DND-41 (cell line): ENCODE results near the gene C1orf216.
A peak's percentile ranks its signal among the peaks of the same experiment; 100 is the strongest.

Experiments
- ATAC-seq: fragments of 200-7000 bp; cut with Tn5 transposase; 3 replicates; pipeline ENCODE4 v1.9.1; 2021; ENCODE audit warnings: low read depth; ENCODE audit not compliant: insufficient read depth
- DNase-seq: peaks from one replicate; pipeline ENCODE4 v3.0.0-alpha.2; 2020
- H2AFZ ChIP-seq: 2 replicates; pipeline ENCODE4 v1.6.0; 2012; ENCODE audit warnings: low read depth, low read length
- H3K27ac ChIP-seq: 2 replicates; pipeline ENCODE4 v1.5.1; 2012; ENCODE audit warnings: low read length, inconsistent platforms
- H3K27me3 ChIP-seq: fragments of 200-600 bp; sonication (generic); 2 replicates; pipeline ENCODE4 v1.6.0; 2012; ENCODE audit warnings: low read length, mild to moderate bottlenecking, inconsistent platforms; ENCODE audit not compliant: insufficient read depth, poor library complexity
- H3K36me3 ChIP-seq: 2 replicates; pipeline ENCODE4 v1.5.1; 2012; ENCODE audit warnings: low read length, inconsistent platforms; ENCODE audit not compliant: insufficient read depth
- H3K4me1 ChIP-seq: 2 replicates; pipeline ENCODE4 v1.5.1; 2012; ENCODE audit warnings: mild to moderate bottlenecking, low read length; ENCODE audit not compliant: insufficient read depth
- H3K4me2 ChIP-seq: 2 replicates; pipeline ENCODE4 v1.6.0; 2012; ENCODE audit warnings: mild to moderate bottlenecking, moderate library complexity, low read length, inconsistent platforms; ENCODE audit not compliant: insufficient read depth
- H3K4me3 ChIP-seq, 2 experiments: fragments of 200-600 bp in 1 of 2; shearing (Covaris generic) in 1 of 2; 2 replicates each; pipeline ENCODE4 v1.5.1; 2012 to 2016; ENCODE audit warnings: inconsistent platforms in 2 of 2, low read length in 2 of 2, mild to moderate bottlenecking in 2 of 2, low read depth in 1 of 2, moderate library complexity in 1 of 2
- H3K79me2 ChIP-seq: 2 replicates; pipeline ENCODE4 v1.6.0; 2012; ENCODE audit warnings: low read length, inconsistent platforms; ENCODE audit not compliant: insufficient read depth
- H3K9ac ChIP-seq: 2 replicates; pipeline ENCODE4 v1.6.0; 2012; ENCODE audit warnings: low read depth, mild to moderate bottlenecking, inconsistent platforms, low read length, moderate library complexity
- H3K9me3 ChIP-seq: 2 replicates; pipeline ENCODE4 v1.5.1; 2012; ENCODE audit warnings: low read length, moderate library complexity, mild to moderate bottlenecking, inconsistent platforms; ENCODE audit not compliant: insufficient read depth, severe bottlenecking
- H4K20me1 ChIP-seq: 2 replicates; pipeline ENCODE4 v1.6.0; 2012; ENCODE audit warnings: low read length; ENCODE audit not compliant: insufficient read depth
- CTCF ChIP-seq: IDR thresholded peaks from 2 replicates; pipeline ENCODE4 v1.5.1; 2012; ENCODE audit warnings: borderline replicate concordance, low read length, moderate library complexity, mild to moderate bottlenecking; ENCODE audit not compliant: poor library complexity, severe bottlenecking; ENCODE audit errors: extremely low read depth
- EZH2 ChIP-seq: IDR thresholded peaks from 3 replicates; pipeline ENCODE4 v1.6.1; 2012; ENCODE audit warnings: borderline replicate concordance, low read depth, mild to moderate bottlenecking, moderate library complexity, low read length, inconsistent platforms; ENCODE audit not compliant: severe bottlenecking

C1orf216 gene

GRCh38 chr1:35745124-35745730, 26.5 kb upstream of the C1orf216 start:
- no peaks in the 10 kb centered on the region for H3K79me2 ChIP-seq
- H3K4me1 ChIP-seq: no peaks in the 10 kb centered on the region
- ATAC-seq (no peak), DNase-seq (no peak)
- H4K20me1 ChIP-seq: no peaks in the 10 kb centered on the region
- H3K9ac ChIP-seq: no peak overlapping the region
- TF ChIP-seq EZH2 (no peak), CTCF (no peak)
- peaks cover 90% of the 10 kb centered on the region for H3K36me3 ChIP-seq
- no peak overlapping the region for H2AFZ ChIP-seq
- no peaks in the 10 kb centered on the region for H3K27me3 ChIP-seq
- H3K4me2 ChIP-seq: no peak overlapping the region
- H3K27ac ChIP-seq: no peak overlapping the region
- no peaks in the 10 kb centered on the region for H3K9me3 ChIP-seq
- H3K4me3 ChIP-seq: no peak overlapping the region

GRCh38 chr1:35737120-35737519, 18.4 kb upstream of the C1orf216 start:
- Histone ChIP-seq H4K20me1 (no peaks in the 10 kb centered on the region), H2AFZ (no peak overlapping the region), H3K4me3 (no peak overlapping the region), H3K36me3 (peaks cover 94% of the 10 kb centered on the region), H3K79me2 (no peaks in the 10 kb centered on the region), H3K9ac (no peak overlapping the region), H3K4me1 (no peaks in the 10 kb centered on the region), H3K27ac (no peak overlapping the region), H3K9me3 (no peaks in the 10 kb centered on the region), H3K27me3 (no peaks in the 10 kb centered on the region), H3K4me2 (no peak overlapping the region)
- DNase-seq (no peak), ATAC-seq (no peak)
- TF ChIP-seq EZH2: no peak
- TF ChIP-seq CTCF: no peak

DNA sequence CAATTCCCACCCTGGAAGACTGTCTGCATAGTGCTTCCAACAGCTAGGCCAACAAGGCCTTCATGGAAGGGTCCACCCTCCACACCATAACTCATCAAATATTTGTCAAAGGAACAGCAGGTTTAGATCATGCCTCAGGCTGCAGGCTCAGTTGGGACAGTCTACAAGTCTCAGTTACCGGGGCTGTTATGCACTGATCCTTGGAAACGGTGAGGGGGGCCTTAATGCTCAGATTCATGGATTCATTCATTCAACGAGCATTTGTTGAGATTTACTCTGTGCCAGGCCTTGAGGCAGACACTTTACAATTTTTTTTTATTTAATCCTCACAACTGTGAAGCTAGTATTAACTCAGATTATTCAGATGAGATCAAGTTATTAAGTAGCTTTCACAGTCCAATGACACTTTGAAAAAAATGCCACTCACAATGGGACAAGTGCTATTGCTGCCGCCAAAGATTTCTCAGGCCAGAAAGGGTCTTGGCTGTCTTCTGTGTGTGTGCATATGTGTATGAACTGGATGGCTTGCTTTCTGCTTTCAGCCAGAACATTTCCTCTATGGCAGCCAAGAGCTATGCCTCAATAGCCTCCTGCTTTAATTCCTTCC, 8.9 kb upstream of the C1orf216 start:
- Histone ChIP-seq H3K4me1 (no peaks in the 10 kb centered on the region), H3K79me2 (no peaks in the 10 kb centered on the region), H3K9me3 (no peaks in the 10 kb centered on the region), H3K27me3 (no peaks in the 10 kb centered on the region), H3K36me3 (peaks cover 67% of the 10 kb centered on the region), H3K4me3 (no peak overlapping the region), H3K9ac (no peak overlapping the region), H2AFZ (no peak overlapping the region), H3K27ac (no peak overlapping the region), H3K4me2 (no peak overlapping the region), H4K20me1 (no peaks in the 10 kb centered on the region)
- TF ChIP-seq EZH2 (no peak), CTCF (no peak)
- no peak for DNase-seq
- 0 out of 3 replicates have a peak, but pooled peaks have one; percentile 5 for ATAC-seq
